Endothelial cell of umbilical vein (primary cell): ENCODE results near the gene SLC5A5. TPM values are rescaled to one million over a fixed set of nuclear protein-coding genes. Genes with fewer than 3 reads are reported as not detected.

Experiments
- BruUV-seq: library from RNA; stranded (reverse); fragments of 400-500 nt; replicated peaks from 2 replicates; lab custom pipeline; 2021; lab: Mats Ljungman, UMichigan
- CTCF ChIA-PET: fragments of 300-600, 350-600 bp; sonication (Branson Sonifier 250); formaldehyde crosslinking; loops from one replicate; lab custom pipeline; 2021; ENCODE audit warnings: antibody characterized with exemption, inconsistent platforms; lab: Charles Lee
- POLR2A ChIA-PET: fragments of 300-600, 350-600 bp; sonication (Branson Sonifier 250); formaldehyde crosslinking; loops from one replicate; lab custom pipeline; 2021; ENCODE audit warnings: antibody characterized with exemption, inconsistent platforms; lab: Charles Lee
- DNase-seq: peaks from one replicate; pipeline ENCODE4 v3.0.0-alpha.2; 2011; ENCODE audit warnings: low read depth, low spot score
- FAIRE-seq: peaks from 2 replicates; lab custom pipeline; 2011; peaks lifted over from hg19 to GRCh38; lab: Jason Lieb, UNC
- H2AFZ ChIP-seq: 2 replicates; pipeline ENCODE4 v1.6.0; 2012; ENCODE audit warnings: low read depth, low read length, control low read depth, inconsistent platforms
- H3K27ac ChIP-seq: 2 replicates; pipeline ENCODE4 v1.5.1; 2011; ENCODE audit warnings: low read depth, mild to moderate bottlenecking, control low read depth, low read length, moderate library complexity; ENCODE audit not compliant: insufficient read depth
- H3K27me3 ChIP-seq, 2 experiments: 2 replicates each; pipeline versions ENCODE4 v1.6.0 to v1.6.1; 2011; ENCODE audit warnings: low read length in 2 of 2, mixed read lengths in 1 of 2; ENCODE audit not compliant: control insufficient read depth in 2 of 2, insufficient read depth in 2 of 2
- H3K36me3 ChIP-seq, 2 experiments: 2 replicates in 1 of 2; 3 replicates in 1 of 2; pipeline ENCODE4 v1.5.1; 2011; ENCODE audit warnings: low read length in 2 of 2, mild to moderate bottlenecking in 1 of 2, moderate library complexity in 1 of 2; ENCODE audit not compliant: control insufficient read depth in 2 of 2, insufficient read depth in 2 of 2; ENCODE audit errors: extremely low read depth in 1 of 2
- H3K4me1 ChIP-seq: 3 replicates; pipeline ENCODE4 v1.5.1; 2011; ENCODE audit warnings: mild to moderate bottlenecking, low read length; ENCODE audit not compliant: control insufficient read depth, insufficient read depth; ENCODE audit errors: extremely low read depth
- H3K4me2 ChIP-seq: 2 replicates; pipeline ENCODE4 v1.6.1; 2011; ENCODE audit warnings: low read length, control low read depth, mixed read lengths; ENCODE audit not compliant: insufficient read depth
- H3K4me3 ChIP-seq, 3 experiments: fragments of 200-600 bp in 1 of 3; sonication (generic), shearing (Covaris generic) in 1 of 3; replicated peaks in 1 of 3; 2 replicates each; pipeline ENCODE4 v1.5.1; 2011 to 2016; ENCODE audit warnings: control low read depth in 3 of 3, low read length in 3 of 3, mild to moderate bottlenecking in 2 of 3, inconsistent platforms in 1 of 3, low read depth in 1 of 3, moderate library complexity in 1 of 3; ENCODE audit not compliant: insufficient read depth in 1 of 3
- H3K79me2 ChIP-seq: 2 replicates; pipeline ENCODE4 v1.6.0; 2012; ENCODE audit warnings: low read length, inconsistent platforms; ENCODE audit not compliant: control insufficient read depth, insufficient read depth
- H3K9ac ChIP-seq: replicated peaks from 2 replicates; pipeline ENCODE3; 2011; ENCODE audit warnings: low read length, control low read depth; ENCODE audit not compliant: insufficient read depth; ENCODE audit errors: extremely low read depth
- H3K9me1 ChIP-seq: replicated peaks from 3 replicates; pipeline ENCODE4 v1.6.0; 2011; ENCODE audit warnings: mild to moderate bottlenecking, low read length; ENCODE audit not compliant: control insufficient read depth, insufficient read depth; ENCODE audit errors: extremely low read depth
- H3K9me3 ChIP-seq: replicated peaks from 2 replicates; pipeline ENCODE4 v1.5.1; 2012; ENCODE audit warnings: low read length, inconsistent platforms; ENCODE audit not compliant: control insufficient read depth, insufficient read depth
- H4K20me1 ChIP-seq: replicated peaks from 2 replicates; pipeline ENCODE3; 2011; ENCODE audit warnings: mild to moderate bottlenecking, low read length; ENCODE audit not compliant: control insufficient read depth, insufficient read depth; ENCODE audit errors: extremely low read depth
- CTCF ChIP-seq, 2 donors: IDR thresholded peaks; 1 replicate in 1 of 2; 2 replicates in 1 of 2; pipeline ENCODE4 v1.5.1; 2011; ENCODE audit warnings: low read length in 2 of 2, mild to moderate bottlenecking in 2 of 2, moderate library complexity in 2 of 2, control low read depth in 1 of 2, inconsistent platforms in 1 of 2, low read depth in 1 of 2; ENCODE audit not compliant: insufficient read depth in 1 of 2; ENCODE audit errors: extremely low read depth in 1 of 2
- EZH2 ChIP-seq: IDR thresholded peaks from 2 replicates; pipeline ENCODE4 v1.6.1; 2012; ENCODE audit warnings: borderline replicate concordance, low read depth, mild to moderate bottlenecking, moderate library complexity, low read length, inconsistent platforms; ENCODE audit not compliant: severe bottlenecking
- FOS ChIP-seq: IDR thresholded peaks from 2 replicates; pipeline ENCODE4 v1.6.1; 2011; ENCODE audit warnings: mild to moderate bottlenecking, low read length, moderate library complexity, borderline replicate concordance; ENCODE audit not compliant: insufficient read depth
- GATA2 ChIP-seq: IDR thresholded peaks from 2 replicates; pipeline ENCODE4 v1.7.0; 2011; ENCODE audit warnings: low read depth, mild to moderate bottlenecking, moderate library complexity, mixed read lengths, low read length; ENCODE audit not compliant: insufficient read length, insufficient read depth
- JUN ChIP-seq: IDR thresholded peaks from 2 replicates; pipeline ENCODE4 v1.6.1; 2011; ENCODE audit warnings: borderline replicate concordance, low read depth; ENCODE audit not compliant: insufficient read length, insufficient read depth
- MAX ChIP-seq: IDR thresholded peaks from 2 replicates; pipeline ENCODE4 v1.6.1; 2011; ENCODE audit not compliant: insufficient read depth, insufficient read length
- MYC ChIP-seq: IDR thresholded peaks from one replicate; pipeline ENCODE4 v1.6.1; 2011; ENCODE audit warnings: mild to moderate bottlenecking, low read depth, low read length
- POLR2A ChIP-seq: IDR thresholded peaks from 2 replicates; pipeline ENCODE4 v1.6.1; 2012; ENCODE audit warnings: low read depth, mild to moderate bottlenecking, control low read depth, low read length
- POLR2AphosphoS5 ChIP-seq: IDR thresholded peaks from 2 replicates; pipeline ENCODE4 v1.6.1; 2012; ENCODE audit warnings: low read depth, mild to moderate bottlenecking, control low read depth, low read length, moderate library complexity; ENCODE audit not compliant: insufficient read depth
- dilution Hi-C: fragments of 300-500 bp; cut with MboI; formaldehyde crosslinking; loops from one replicate; pipeline ENCODE4 v1.15.0; 2019; ENCODE audit warnings: low sequenced_read_pairs; ENCODE audit not compliant: extremely low pct_ligation_motif_present
- intact Hi-C: fragments of 100-400 bp; cut with micrococcal nuclease; formaldehyde crosslinking; loops from one replicate; pipeline ENCODE4 v1.10.0; 2022
- polyA plus RNA-seq, 4 experiments: library from polyadenylated mRNA; depleted of rRNA in 3 of 4; stranded (reverse) in 3 of 4; unstranded in 1 of 4; fragments of >200 nt; gene quantifications; 2 replicates each; pipeline versions ENCODE4 v1.2.1 to v1.2.3, GENCODE V29; 2011 to 2012; ENCODE audit warnings: missing spikeins in 1 of 4
- total RNA-seq: library from RNA; stranded (reverse); gene quantifications from 2 replicates; pipeline ENCODE4 v1.2.3, GENCODE V29; 2021

The SLC5A5 gene
- total and polyA plus RNA-seq, 2 donors (not counting 3 experiments of a cell fraction or from before 2014, with no cell fraction given) = not detected

- Histone ChIP-seq H3K9ac (no peak overlapping the region), H4K20me1 (no peaks in the 10 kb centered on the region), H2AFZ (no peak overlapping the region), H3K9me1 (no peaks in the 10 kb centered on the region), H3K4me1 (peaks cover 9% of the 10 kb centered on the region), H3K27ac (no peak overlapping the region), H3K27me3 (no peaks in the 10 kb centered on the region), H3K79me2 (no peaks in the 10 kb centered on the region), H3K4me3 (no peak overlapping the region), H3K9me3 (no peaks in the 10 kb centered on the region), H3K36me3 (no peaks in the 10 kb centered on the region), H3K4me2 (no peak overlapping the region)
- ChIA-PET CTCF (no interaction called here), POLR2A (no interaction called here)
- dilution Hi-C loops (no loop called here), intact Hi-C loops (no loop called here)
- TF ChIP-seq POLR2AphosphoS5 (no peak), GATA2 (no peak), MAX (no peak), POLR2A (no peak), MYC (no peak), FOS (no peak), CTCF (IDR thresholded peaks at IDR 0.05; ENCODE audit: extremely low read depth in 1 of 2, insufficient read depth in 1 of 2, low read depth in 1 of 2, low read length in 2 of 2) (no peak), JUN (no peak), EZH2 (no peak)
- BruUV-seq = no TSS peak
- FAIRE-seq (no peak), DNase-seq (no peak)
These were observed 30.4 kb upstream of the SLC5A5 start for GRCh38 chr19:17841371-17841809.
